ENCODE measurements around the gene GPR155.
A peak's percentile ranks its signal among the peaks of the same experiment; 100 is the strongest.

GRCh38 chr2:174522553-174522952 lies 35.7 kb upstream of the GPR155 start:
- TF ChIP-seq, protein P1, sequence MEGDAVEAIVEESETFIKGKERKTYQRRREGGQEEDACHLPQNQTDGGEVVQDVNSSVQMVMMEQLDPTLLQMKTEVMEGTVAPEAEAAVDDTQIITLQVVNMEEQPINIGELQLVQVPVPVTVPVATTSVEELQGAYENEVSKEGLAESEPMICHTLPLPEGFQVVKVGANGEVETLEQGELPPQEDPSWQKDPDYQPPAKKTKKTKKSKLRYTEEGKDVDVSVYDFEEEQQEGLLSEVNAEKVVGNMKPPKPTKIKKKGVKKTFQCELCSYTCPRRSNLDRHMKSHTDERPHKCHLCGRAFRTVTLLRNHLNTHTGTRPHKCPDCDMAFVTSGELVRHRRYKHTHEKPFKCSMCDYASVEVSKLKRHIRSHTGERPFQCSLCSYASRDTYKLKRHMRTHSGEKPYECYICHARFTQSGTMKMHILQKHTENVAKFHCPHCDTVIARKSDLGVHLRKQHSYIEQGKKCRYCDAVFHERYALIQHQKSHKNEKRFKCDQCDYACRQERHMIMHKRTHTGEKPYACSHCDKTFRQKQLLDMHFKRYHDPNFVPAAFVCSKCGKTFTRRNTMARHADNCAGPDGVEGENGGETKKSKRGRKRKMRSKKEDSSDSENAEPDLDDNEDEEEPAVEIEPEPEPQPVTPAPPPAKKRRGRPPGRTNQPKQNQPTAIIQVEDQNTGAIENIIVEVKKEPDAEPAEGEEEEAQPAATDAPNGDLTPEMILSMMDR (IDR thresholded peaks at IDR 0.05) = peak in 2 of 6 experiments; percentile 12 to 21
- TF ChIP-seq POLR2A (IDR thresholded peaks at IDR 0.05) = no peak
- TF ChIP-seq POLR2AphosphoS5 (IDR thresholded peaks at IDR 0.05) = no peak

Data from upper lobe of left lung (tissue), 4 donors.